IMR-90 (cell line): ENCODE measurements around the gene CLPTM1L. TPM values are rescaled to one million over a fixed set of nuclear protein-coding genes. Genes with fewer than 3 reads are reported as not detected.

Experiments
- ATAC-seq: fragments of 200-7000 bp; cut with Tn5 transposase; 2 replicates; pipeline ENCODE4 v1.9.1; 2020; ENCODE audit warnings: low read depth, mild to moderate bottlenecking, moderate library complexity
- BruUV-seq: library from RNA; stranded (reverse); fragments of 400-500 nt; replicated peaks from 2 replicates; lab custom pipeline; 2021; lab: Mats Ljungman, UMichigan
- CTCF ChIA-PET: fragments of 300-600 bp; formaldehyde crosslinking; extraction: SDS; loops from one replicate; lab custom pipeline; 2021; ENCODE audit warnings: antibody characterized with exemption; lab: Yijun Ruan, JAX
- POLR2A ChIA-PET: fragments of 300-600 bp; sonication (Branson Sonifier 250); formaldehyde crosslinking; loops from one replicate; lab custom pipeline; 2022; ENCODE audit warnings: antibody characterized with exemption; ENCODE audit not compliant: unreplicated experiment; lab: Charles Lee
- DNase-seq: peaks from one replicate; pipeline ENCODE4 v3.0.0; 2013
- H2AFZ ChIP-seq: replicated peaks from 2 replicates; pipeline ENCODE3; 2013; ENCODE audit warnings: low read length, mild to moderate bottlenecking; ENCODE audit not compliant: poor library complexity
- H2AK5ac ChIP-seq: 2 replicates; pipeline ENCODE4 v1.6.1; 2013; ENCODE audit warnings: low read depth, low read length, inconsistent platforms
- H2AK9ac ChIP-seq: replicated peaks from 2 replicates; pipeline ENCODE3; 2013; ENCODE audit warnings: mild to moderate bottlenecking, low read depth, low read length, moderate library complexity; ENCODE audit not compliant: poor library complexity
- H2BK120ac ChIP-seq: 2 replicates; pipeline ENCODE4 v1.6.1; 2013; ENCODE audit warnings: low read depth, low read length, inconsistent platforms
- H2BK15ac ChIP-seq: 3 replicates; pipeline ENCODE4 v1.6.1; 2013; ENCODE audit warnings: low read depth, low read length, inconsistent platforms
- H2BK20ac ChIP-seq: 2 replicates; pipeline ENCODE4 v1.6.1; 2013; ENCODE audit warnings: low read depth, mild to moderate bottlenecking, inconsistent platforms, low read length, moderate library complexity
- H2BK5ac ChIP-seq: 2 replicates; pipeline ENCODE4 v1.6.1; 2013; ENCODE audit warnings: mild to moderate bottlenecking, low read depth, low read length, inconsistent platforms; ENCODE audit not compliant: poor library complexity, severe bottlenecking
- H3K14ac ChIP-seq: replicated peaks from 2 replicates; pipeline ENCODE4 v1.6.1; 2013; ENCODE audit warnings: low read depth, low read length, inconsistent platforms
- H3K18ac ChIP-seq: 2 replicates; pipeline ENCODE4 v1.6.1; 2013; ENCODE audit warnings: low read depth, low read length, control low read depth
- H3K23ac ChIP-seq: 2 replicates; pipeline ENCODE4 v1.6.1; 2013; ENCODE audit warnings: low read depth, low read length, inconsistent platforms
- H3K27ac ChIP-seq: 2 replicates; pipeline ENCODE4 v1.5.1; 2013; ENCODE audit warnings: mild to moderate bottlenecking, control low read depth, low read length; ENCODE audit not compliant: insufficient read depth
- H3K27me3 ChIP-seq: 2 replicates; pipeline ENCODE4 v1.6.1; 2013; ENCODE audit warnings: low read length; ENCODE audit not compliant: control insufficient read depth, insufficient read depth
- H3K36me3 ChIP-seq: 2 replicates; pipeline ENCODE4 v1.6.1; 2013; ENCODE audit warnings: low read length, mixed read lengths; ENCODE audit not compliant: control insufficient read depth, insufficient read depth
- H3K4ac ChIP-seq: 2 replicates; pipeline ENCODE4 v1.6.1; 2013; ENCODE audit warnings: low read depth, low read length, inconsistent platforms
- H3K4me1 ChIP-seq: 2 replicates; pipeline ENCODE4 v1.6.1; 2013; ENCODE audit warnings: low read length, mixed read lengths; ENCODE audit not compliant: control insufficient read depth, insufficient read depth
- H3K4me2 ChIP-seq: 2 replicates; pipeline ENCODE4 v1.6.1; 2013; ENCODE audit warnings: low read depth, mild to moderate bottlenecking, control low read depth, low read length, moderate library complexity
- H3K4me3 ChIP-seq: 2 replicates; pipeline ENCODE4 v1.5.1; 2013; ENCODE audit warnings: low read depth, mild to moderate bottlenecking, control low read depth, low read length, moderate library complexity; ENCODE audit not compliant: insufficient read depth
- H3K56ac ChIP-seq: 2 replicates; pipeline ENCODE4 v1.6.1; 2013; ENCODE audit warnings: low read length, inconsistent platforms; ENCODE audit not compliant: insufficient read depth; ENCODE audit errors: extremely low read depth
- H3K79me1 ChIP-seq, 2 experiments: 2 replicates each; pipeline ENCODE4 v1.6.1; 2013; ENCODE audit warnings: low read length in 2 of 2, inconsistent platforms in 1 of 2, low read depth in 1 of 2
- H3K9ac ChIP-seq: 2 replicates; pipeline ENCODE4 v1.6.1; 2013; ENCODE audit warnings: low read depth, low read length, control low read depth
- H3K9me1 ChIP-seq: 2 replicates; pipeline ENCODE4 v1.6.1; 2013; ENCODE audit warnings: low read length, inconsistent platforms; ENCODE audit not compliant: insufficient read depth
- H3K9me3 ChIP-seq: 2 replicates; pipeline ENCODE4 v1.6.1; 2013; ENCODE audit warnings: low read length; ENCODE audit not compliant: control insufficient read depth, insufficient read depth
- H4K20me1 ChIP-seq: 2 replicates; pipeline ENCODE4 v1.6.1; 2013; ENCODE audit warnings: low read length, inconsistent platforms; ENCODE audit not compliant: insufficient read depth
- H4K5ac ChIP-seq: 2 replicates; pipeline ENCODE4 v1.6.1; 2013; ENCODE audit warnings: mild to moderate bottlenecking, low read depth, low read length, control low read depth
- H4K8ac ChIP-seq, 2 experiments: 2 replicates each; pipeline ENCODE4 v1.6.1; 2013; ENCODE audit warnings: low read depth in 2 of 2, low read length in 2 of 2, control low read depth in 1 of 2, inconsistent platforms in 1 of 2
- H4K91ac ChIP-seq: 2 replicates; pipeline ENCODE4 v1.6.1; 2013; ENCODE audit warnings: low read depth, low read length, inconsistent platforms; ENCODE audit not compliant: insufficient read depth
- BHLHE40 ChIP-seq: fragments of 150-350 bp; IDR thresholded peaks from 2 replicates; pipeline ENCODE4 v1.6.1; 2016; ENCODE audit warnings: mild to moderate bottlenecking, low read depth, low read length
- CEBPB ChIP-seq: IDR thresholded peaks from 2 replicates; pipeline ENCODE4 v1.6.1; 2012; ENCODE audit warnings: low read depth, low read length, improper control_type of control experiment
- FOS ChIP-seq: fragments of 150-350 bp; IDR thresholded peaks from 2 replicates; pipeline ENCODE4 v1.6.1; 2016; ENCODE audit warnings: low read depth, low read length
- MAZ ChIP-seq: IDR thresholded peaks from 2 replicates; pipeline ENCODE4 v1.6.1; 2012; ENCODE audit warnings: low read depth, mild to moderate bottlenecking, low read length, improper control_type of control experiment, moderate library complexity, borderline replicate concordance
- MXI1 ChIP-seq: IDR thresholded peaks from 2 replicates; pipeline ENCODE4 v1.6.1; 2012; ENCODE audit warnings: low read depth, mild to moderate bottlenecking, low read length, moderate library complexity, borderline replicate concordance
- NFE2L2 ChIP-seq: fragments of 150-350 bp; IDR thresholded peaks from 2 replicates; pipeline ENCODE4 v1.6.1; 2016; ENCODE audit warnings: low read depth, mild to moderate bottlenecking, low read length
- POLR2A ChIP-seq: IDR thresholded peaks from 2 replicates; pipeline ENCODE4 v1.6.1; 2012; ENCODE audit warnings: mild to moderate bottlenecking, low read depth, low read length
- RAD21 ChIP-seq: IDR thresholded peaks from 2 replicates; pipeline ENCODE4 v1.6.1; 2012; ENCODE audit warnings: low read length, improper control_type of control experiment
- RCOR1 ChIP-seq: IDR thresholded peaks from 2 replicates; pipeline ENCODE4 v1.6.1; 2012; ENCODE audit warnings: mild to moderate bottlenecking, low read length, improper control_type of control experiment; ENCODE audit not compliant: insufficient replicate concordance
- SMC3 ChIP-seq: fragments of 150-350 bp; IDR thresholded peaks from 2 replicates; pipeline ENCODE4 v1.6.1; 2016; ENCODE audit warnings: low read depth, mild to moderate bottlenecking, antibody characterized with exemption, low read length, moderate library complexity
- WGBS, 2 experiments: methylation state at CpG; one replicate each; pipeline versions ENCODE4 v1.1.5 to v1.1.7; 2013; ENCODE audit warnings: missing lambda C conversion rate in 2 of 2; ENCODE audit not compliant: insufficient read length in 1 of 2; ENCODE audit errors: extremely low coverage in 2 of 2; 5-methylcytosine and 5-hydroxymethylcytosine counted together
- dilution Hi-C: fragments of 300-500 bp; cut with HindIII; formaldehyde crosslinking; loops from one replicate; pipeline ENCODE4 v1.14.3; 2018; ENCODE audit warnings: low sequenced_read_pairs; ENCODE audit not compliant: unreplicated experiment
- in situ Hi-C: fragments of 300-500 bp; cut with MboI; formaldehyde crosslinking; loops from 3 replicates; pipeline ENCODE4 v1.14.3; 2019; ENCODE audit warnings: low sequenced_read_pairs, inconsistent platforms, mixed read lengths
- intact Hi-C: fragments of 100-400 bp; cut with micrococcal nuclease; formaldehyde crosslinking; loops from 2 replicates; pipeline ENCODE4 v1.10.0; 2022
- polyA plus RNA-seq, 3 experiments: library from polyadenylated mRNA; depleted of rRNA; stranded (reverse); fragments of >200 nt; gene quantifications; 2 replicates each; pipeline ENCODE4 v1.2.3, GENCODE V29; 2012; ENCODE audit warnings: low replicate concordance in 1 of 3
- total RNA-seq: library from RNA; depleted of rRNA; stranded (reverse); fragments of >200 nt; gene quantifications from 2 replicates; pipeline ENCODE4 v1.2.3, GENCODE V29; 2012
- TF ChIP-seq, protein P1 (sequence below): conservative IDR thresholded peaks from 2 replicates; pipeline ENCODE4 v1.5.1; 2012; ENCODE audit warnings: mild to moderate bottlenecking, low read depth, low read length, improper control_type of control experiment
- TF ChIP-seq, protein P2 (sequence below): fragments of 150-350 bp; IDR thresholded peaks from 2 replicates; pipeline ENCODE4 v1.6.1; 2016; ENCODE audit warnings: low read depth, mild to moderate bottlenecking, low read length, moderate library complexity, borderline replicate concordance

CLPTM1L gene
- total and polyA plus RNA-seq, 2 of the 4 experiments (the other 2 are of a cell fraction), result 114 to 137 TPM

DNA sequence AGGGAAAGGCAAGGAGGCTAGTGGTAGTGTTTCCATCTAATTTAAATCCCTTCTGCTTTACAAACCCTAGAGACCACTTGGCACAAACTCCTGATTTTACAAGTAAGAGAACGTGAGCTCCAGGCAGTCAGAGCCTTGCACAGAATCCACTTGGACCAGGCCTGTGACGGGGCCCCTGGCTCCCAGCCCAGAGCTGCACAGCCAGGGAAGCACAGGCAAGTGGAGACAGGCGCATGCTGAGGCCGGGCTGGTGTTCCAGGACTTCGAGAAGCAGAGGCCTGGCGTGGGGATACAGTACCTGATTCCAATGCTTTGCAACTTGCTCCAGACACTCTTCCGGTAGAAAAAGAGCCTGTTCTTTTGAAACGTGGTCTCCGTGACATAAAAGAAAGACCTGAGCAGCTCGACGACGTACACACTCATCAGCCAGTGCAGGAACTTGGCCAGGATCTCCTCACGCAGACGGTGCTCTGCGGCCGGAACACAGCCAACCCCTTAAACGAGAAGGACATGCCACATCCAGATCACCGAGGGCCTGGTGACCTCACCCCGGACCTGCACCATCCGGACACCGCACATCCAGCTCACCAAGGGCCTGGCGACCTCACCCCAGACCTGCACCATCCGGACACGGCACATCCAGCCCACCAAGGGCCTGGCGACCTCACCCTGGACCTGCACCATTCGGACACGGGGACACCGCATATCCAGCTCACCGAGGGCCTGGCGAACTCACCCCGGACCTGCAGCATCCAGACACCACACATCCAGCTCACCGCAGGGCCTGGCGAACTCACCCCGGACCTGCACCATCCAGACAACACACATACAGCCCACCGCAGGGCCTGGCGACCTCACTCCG is 62.5 kb downstream of the CLPTM1L start:
- Histone ChIP-seq H2AK9ac (no peak overlapping the region), H3K4ac (no peak overlapping the region), H3K4me2 (no peak overlapping the region), H3K9me1 (no peaks in the 10 kb centered on the region), H2AFZ (no peak overlapping the region), H3K14ac (no peak overlapping the region), H3K23ac (no peak overlapping the region), H2BK5ac (no peak overlapping the region), H3K9me3 (peaks cover 21% of the 10 kb centered on the region), H4K5ac (no peak overlapping the region), H2BK20ac (no peak overlapping the region), H3K18ac (no peak overlapping the region), H3K9ac (no peak overlapping the region), H4K91ac (no peak overlapping the region), H4K20me1 (no peaks in the 10 kb centered on the region), H3K56ac (no peak overlapping the region), H3K36me3 (no peaks in the 10 kb centered on the region), H3K79me1 (no peaks in the 10 kb centered on the region), H3K4me3 (no peak overlapping the region), H2BK15ac (no peak overlapping the region), H2BK120ac (no peak overlapping the region), H2AK5ac (no peak overlapping the region), H3K27ac (no peak overlapping the region), H3K4me1 (no peaks in the 10 kb centered on the region), H3K27me3 (no peaks in the 10 kb centered on the region), H4K8ac (no peak overlapping the region)
- in situ Hi-C loops, result no loop called here
- intact Hi-C loops, result no loop called here
- no TSS peak for BruUV-seq
- 52% methylated on average over 12 of the region's 37 CpGs; no CpG with 5 or more reads in 1 of the 2 experiments for WGBS, 2 experiments
- ChIA-PET CTCF (no interaction called here), POLR2A (no interaction called here)
- dilution Hi-C loops, result no loop called here
- ATAC-seq, result no peak
- no peak for TF ChIP-seq SMC3
- TF ChIP-seq, protein P1, sequence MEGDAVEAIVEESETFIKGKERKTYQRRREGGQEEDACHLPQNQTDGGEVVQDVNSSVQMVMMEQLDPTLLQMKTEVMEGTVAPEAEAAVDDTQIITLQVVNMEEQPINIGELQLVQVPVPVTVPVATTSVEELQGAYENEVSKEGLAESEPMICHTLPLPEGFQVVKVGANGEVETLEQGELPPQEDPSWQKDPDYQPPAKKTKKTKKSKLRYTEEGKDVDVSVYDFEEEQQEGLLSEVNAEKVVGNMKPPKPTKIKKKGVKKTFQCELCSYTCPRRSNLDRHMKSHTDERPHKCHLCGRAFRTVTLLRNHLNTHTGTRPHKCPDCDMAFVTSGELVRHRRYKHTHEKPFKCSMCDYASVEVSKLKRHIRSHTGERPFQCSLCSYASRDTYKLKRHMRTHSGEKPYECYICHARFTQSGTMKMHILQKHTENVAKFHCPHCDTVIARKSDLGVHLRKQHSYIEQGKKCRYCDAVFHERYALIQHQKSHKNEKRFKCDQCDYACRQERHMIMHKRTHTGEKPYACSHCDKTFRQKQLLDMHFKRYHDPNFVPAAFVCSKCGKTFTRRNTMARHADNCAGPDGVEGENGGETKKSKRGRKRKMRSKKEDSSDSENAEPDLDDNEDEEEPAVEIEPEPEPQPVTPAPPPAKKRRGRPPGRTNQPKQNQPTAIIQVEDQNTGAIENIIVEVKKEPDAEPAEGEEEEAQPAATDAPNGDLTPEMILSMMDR, result no peak
- TF ChIP-seq CEBPB, result no peak
- no peak for TF ChIP-seq FOS
- TF ChIP-seq, protein P2, sequence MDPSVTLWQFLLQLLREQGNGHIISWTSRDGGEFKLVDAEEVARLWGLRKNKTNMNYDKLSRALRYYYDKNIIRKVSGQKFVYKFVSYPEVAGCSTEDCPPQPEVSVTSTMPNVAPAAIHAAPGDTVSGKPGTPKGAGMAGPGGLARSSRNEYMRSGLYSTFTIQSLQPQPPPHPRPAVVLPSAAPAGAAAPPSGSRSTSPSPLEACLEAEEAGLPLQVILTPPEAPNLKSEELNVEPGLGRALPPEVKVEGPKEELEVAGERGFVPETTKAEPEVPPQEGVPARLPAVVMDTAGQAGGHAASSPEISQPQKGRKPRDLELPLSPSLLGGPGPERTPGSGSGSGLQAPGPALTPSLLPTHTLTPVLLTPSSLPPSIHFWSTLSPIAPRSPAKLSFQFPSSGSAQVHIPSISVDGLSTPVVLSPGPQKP, result no peak
- TF ChIP-seq NFE2L2, result no peak
- no peak for TF ChIP-seq BHLHE40
- no peak for TF ChIP-seq MAZ
- no peak for TF ChIP-seq MXI1
- no peak for TF ChIP-seq POLR2A
- no peak for TF ChIP-seq RAD21
- TF ChIP-seq RCOR1, result no peak
- no peak for DNase-seq
